ENCODE measurements around the gene CDCA3. TPM values are rescaled to one million over a fixed set of nuclear protein-coding genes. Genes with fewer than 3 reads are reported as not detected.

The CDCA3 gene
- total RNA-seq, 1 experiment from 2014 or later = 126 TPM

GRCh38 chr12:6832125-6832524 is 19.0 kb downstream of the CDCA3 start:
- no peak for DNase-seq (ENCODE audit: low read depth)

- no peak for DNase-seq (ENCODE audit: low read depth)
These were observed 19.6 kb downstream of the CDCA3 start for GRCh38 chr12:6831450-6831995.

- DNase-seq (ENCODE audit: low read depth) = no peak
These were observed 20.1 kb downstream of the CDCA3 start for GRCh38 chr12:6830999-6831398.

GRCh38 chr12:6830286-6830890 is 20.7 kb downstream of the CDCA3 start:
- DNase-seq (ENCODE audit: low read depth) = no peak

GRCh38 chr12:6829536-6830220 is 21.4 kb downstream of the CDCA3 start:
- DNase-seq (ENCODE audit: low read depth) = no peak

- no peak for DNase-seq (ENCODE audit: low read depth)
These were observed 22.1 kb downstream of the CDCA3 start for GRCh38 chr12:6828781-6829535.

GRCh38 chr12:6827982-6828780 is 22.9 kb downstream of the CDCA3 start, which contains the start of gene P3H3:
P3H3 (plus strand) TSS chr12:6828407; CDS start chr12:6828441, 34 bp downstream.
- peak; percentile 58 for DNase-seq (ENCODE audit: low read depth)

GRCh38 chr12:6827437-6827911 is 23.6 kb downstream of the CDCA3 start:
- peak; percentile 76 for DNase-seq (ENCODE audit: low read depth)

- no peak for DNase-seq (ENCODE audit: low read depth)
These were observed 24.2 kb downstream of the CDCA3 start for GRCh38 chr12:6826734-6827436.

GRCh38 chr12:6826125-6826733 is 24.9 kb downstream of the CDCA3 start:
- no peak for DNase-seq (ENCODE audit: low read depth)

GRCh38 chr12:6825398-6826124 is 25.5 kb downstream of the CDCA3 start:
- DNase-seq (ENCODE audit: low read depth) = peak; percentile 69

- peak; percentile 44 for DNase-seq (ENCODE audit: low read depth)
These were observed 26.1 kb downstream of the CDCA3 start for GRCh38 chr12:6824901-6825381.

GRCh38 chr12:6824085-6824775 is 26.9 kb downstream of the CDCA3 start:
- DNase-seq (ENCODE audit: low read depth) = no peak

GRCh38 chr12:6823182-6824084 is 27.7 kb downstream of the CDCA3 start:
- DNase-seq (ENCODE audit: low read depth) = peak; percentile 12

- no peak for DNase-seq (ENCODE audit: low read depth)
These were observed 28.5 kb downstream of the CDCA3 start for GRCh38 chr12:6822426-6823135.

GRCh38 chr12:6821591-6822425 is 29.3 kb downstream of the CDCA3 start, which contains the start of gene GPR162:
GPR162 (plus strand) TSS chr12:6821821; CDS start chr12:6823899, 2,078 bp downstream.
- DNase-seq (ENCODE audit: low read depth) = no peak
